ENCODE results near the gene STEAP1B. TPM values are rescaled to one million over a fixed set of nuclear protein-coding genes. Genes with fewer than 3 reads are reported as not detected.

Gene STEAP1B
- 11.4 and 25.3 TPM in 2 replicates for total RNA-seq

GRCh38 chr7:22499888-22500689, at the start of gene STEAP1B:
TSS of gene STEAP1B (minus strand) at chr7:22500188. CDS start at chr7:22494855, 5,333 bp downstream.

Other genes with a start within 250 kb of the STEAP1B start
- 98.1 and 136 TPM in 2 replicates for gene RAPGEF5, start 143.0 kb downstream of the STEAP1B start, total RNA-seq
- 0.38 and 2.1 TPM in 2 replicates for gene IL6, start 227.0 kb upstream of the STEAP1B start, total RNA-seq

Data from bladder microvascular endothelial cell (primary cell).